PFSK-1 (cell line): ENCODE data around the gene RAP1GAP2.

Experiments
- FOXP2 ChIP-seq: optimal IDR thresholded peaks from 2 replicates; pipeline ENCODE3; 2011; ENCODE audit warnings: borderline replicate concordance, control low read depth, inconsistent platforms; ENCODE audit not compliant: insufficient read depth; ENCODE audit errors: extremely low read length, extremely low read depth
- POLR2AphosphoS5 ChIP-seq: IDR thresholded peaks from 2 replicates; pipeline ENCODE4 v1.6.1; 2012; ENCODE audit warnings: low read depth, mild to moderate bottlenecking, control low read depth, low read length, moderate library complexity
- REST ChIP-seq, 2 experiments: IDR thresholded peaks; 2 replicates each; pipeline versions ENCODE4 v1.6.1 to v1.8.0; 2011 to 2012; ENCODE audit warnings: low read depth in 2 of 2, low read length in 2 of 2, control low read depth in 1 of 2, inconsistent platforms in 1 of 2, mild to moderate bottlenecking in 1 of 2, moderate library complexity in 1 of 2; ENCODE audit not compliant: insufficient read depth in 1 of 2
- SIN3A ChIP-seq: IDR thresholded peaks from 2 replicates; pipeline ENCODE4 v1.6.1; 2012; ENCODE audit warnings: mild to moderate bottlenecking, low read length, moderate library complexity, borderline replicate concordance; ENCODE audit not compliant: insufficient read depth
- TAF1 ChIP-seq: IDR thresholded peaks from 2 replicates; pipeline ENCODE4 v1.6.1; 2012; ENCODE audit warnings: low read length, control low read depth, borderline replicate concordance; ENCODE audit not compliant: insufficient read depth

RAP1GAP2 gene

GRCh38 chr17:2889256-2889655, 93.0 kb downstream of the RAP1GAP2 start:
- TF ChIP-seq FOXP2: no peak
- TF ChIP-seq TAF1: no peak
- no peak for TF ChIP-seq SIN3A
- no peak for TF ChIP-seq REST (IDR thresholded peaks at IDR 0.05; ENCODE audit: insufficient read depth in 1 of 2, low read depth in 2 of 2, low read length in 2 of 2)
- no peak for TF ChIP-seq POLR2AphosphoS5

- TF ChIP-seq SIN3A: no peak
- TF ChIP-seq POLR2AphosphoS5: no peak
- TF ChIP-seq FOXP2: no peak
- TF ChIP-seq REST (IDR thresholded peaks at IDR 0.05; ENCODE audit: insufficient read depth in 1 of 2, low read depth in 2 of 2, low read length in 2 of 2): no peak
- TF ChIP-seq TAF1: no peak
Observed at GRCh38 chr17:2892305-2892971, 96.2 kb downstream of the RAP1GAP2 start.

- no peak for TF ChIP-seq POLR2AphosphoS5
- no peak for TF ChIP-seq SIN3A
- no peak for TF ChIP-seq FOXP2
- TF ChIP-seq TAF1: no peak
- TF ChIP-seq REST (IDR thresholded peaks at IDR 0.05; ENCODE audit: insufficient read depth in 1 of 2, low read depth in 2 of 2, low read length in 2 of 2): no peak
Observed at GRCh38 chr17:2893422-2893914, 97.2 kb downstream of the RAP1GAP2 start.

- TF ChIP-seq SIN3A (no peak), POLR2AphosphoS5 (no peak), FOXP2 (no peak), TAF1 (no peak), REST (IDR thresholded peaks at IDR 0.05; ENCODE audit: insufficient read depth in 1 of 2, low read depth in 2 of 2, low read length in 2 of 2) (no peak)
Observed at GRCh38 chr17:2894782-2895181, 98.5 kb downstream of the RAP1GAP2 start.

GRCh38 chr17:2897605-2898004, 101.4 kb downstream of the RAP1GAP2 start:
- TF ChIP-seq SIN3A (no peak), POLR2AphosphoS5 (no peak), REST (IDR thresholded peaks at IDR 0.05; ENCODE audit: insufficient read depth in 1 of 2, low read depth in 2 of 2, low read length in 2 of 2) (no peak), FOXP2 (no peak)
